ENCODE results near the gene CABCOCO1.

The CABCOCO1 gene

GRCh38 chr10:61778137-61778536, 115.4 kb downstream of the CABCOCO1 start:
- Histone ChIP-seq H4K20me1 (ENCODE audit: insufficient read depth, low read length) (no peaks in the 10 kb centered on the region), H3K27ac (ENCODE audit: low read length) (no peak overlapping the region), H3K4me3 (ENCODE audit: low read depth in 1 of 2, low read length in 2 of 2) (no peak overlapping the region), H3K4me1 (ENCODE audit: insufficient read depth, low read length) (no peaks in the 10 kb centered on the region), H3K36me3 (ENCODE audit: insufficient read depth, low read length) (no peaks in the 10 kb centered on the region), H3K4me2 (ENCODE audit: insufficient read depth, low read length) (no peak overlapping the region), H3K27me3 (ENCODE audit: insufficient read depth, low read length, poor library complexity) (no peaks in the 10 kb centered on the region), H3K9me3 (ENCODE audit: insufficient read depth, low read length, severe bottlenecking) (no peaks in the 10 kb centered on the region), H2AFZ (ENCODE audit: low read depth, low read length) (no peak overlapping the region), H3K9ac (ENCODE audit: low read depth, low read length) (no peak overlapping the region), H3K79me2 (ENCODE audit: insufficient read depth, low read length) (no peaks in the 10 kb centered on the region)
- no peak for TF ChIP-seq CTCF (IDR thresholded peaks at IDR 0.05; ENCODE audit: borderline replicate concordance, extremely low read depth, low read length, poor library complexity, severe bottlenecking)
- no peak for TF ChIP-seq EZH2 (IDR thresholded peaks at IDR 0.05; ENCODE audit: borderline replicate concordance, low read depth, low read length, severe bottlenecking)
- no peak for DNase-seq
- ATAC-seq (ENCODE audit: insufficient read depth, low read depth): no peak

- Histone ChIP-seq H3K27ac (ENCODE audit: low read length) (no peak overlapping the region), H3K4me2 (ENCODE audit: insufficient read depth, low read length) (no peak overlapping the region)
- no peak for ATAC-seq (ENCODE audit: insufficient read depth, low read depth)
Observed at GRCh38 chr10:61779276-61779675, 116.5 kb downstream of the CABCOCO1 start.

GRCh38 chr10:61779950-61780659, 117.4 kb downstream of the CABCOCO1 start:
- Histone ChIP-seq H3K27me3 (ENCODE audit: insufficient read depth, low read length, poor library complexity) (no peaks in the 10 kb centered on the region), H3K4me2 (ENCODE audit: insufficient read depth, low read length) (no peak overlapping the region), H3K4me3 (ENCODE audit: low read depth in 1 of 2, low read length in 2 of 2) (no peak overlapping the region), H3K9ac (ENCODE audit: low read depth, low read length) (no peak overlapping the region), H3K36me3 (ENCODE audit: insufficient read depth, low read length) (no peaks in the 10 kb centered on the region), H2AFZ (ENCODE audit: low read depth, low read length) (no peak overlapping the region), H4K20me1 (ENCODE audit: insufficient read depth, low read length) (no peaks in the 10 kb centered on the region), H3K4me1 (ENCODE audit: insufficient read depth, low read length) (no peaks in the 10 kb centered on the region), H3K27ac (ENCODE audit: low read length) (no peak overlapping the region), H3K9me3 (ENCODE audit: insufficient read depth, low read length, severe bottlenecking) (no peaks in the 10 kb centered on the region), H3K79me2 (ENCODE audit: insufficient read depth, low read length) (no peaks in the 10 kb centered on the region)
- TF ChIP-seq CTCF (IDR thresholded peaks at IDR 0.05; ENCODE audit: borderline replicate concordance, extremely low read depth, low read length, poor library complexity, severe bottlenecking): no peak
- DNase-seq (peak; percentile 5), ATAC-seq (ENCODE audit: insufficient read depth, low read depth) (peak; percentile 29; the same call in 1 of the 3 replicates)

More at GRCh38 chr10:61779276-61779675, 116.5 kb downstream of the CABCOCO1 start:
- no peaks in the 10 kb centered on the region for H3K4me1 ChIP-seq (ENCODE audit: insufficient read depth, low read length)
- no peak overlapping the region for H3K9ac ChIP-seq (ENCODE audit: low read depth, low read length)
- no peak for TF ChIP-seq EZH2 (IDR thresholded peaks at IDR 0.05; ENCODE audit: borderline replicate concordance, low read depth, low read length, severe bottlenecking)
- no peak for TF ChIP-seq CTCF (IDR thresholded peaks at IDR 0.05; ENCODE audit: borderline replicate concordance, extremely low read depth, low read length, poor library complexity, severe bottlenecking)
- no peaks in the 10 kb centered on the region for H3K36me3 ChIP-seq (ENCODE audit: insufficient read depth, low read length)
- no peaks in the 10 kb centered on the region for H3K27me3 ChIP-seq (ENCODE audit: insufficient read depth, low read length, poor library complexity)
- no peaks in the 10 kb centered on the region for H3K79me2 ChIP-seq (ENCODE audit: insufficient read depth, low read length)
- no peak for DNase-seq
- H3K9me3 ChIP-seq (ENCODE audit: insufficient read depth, low read length, severe bottlenecking): no peaks in the 10 kb centered on the region
- H4K20me1 ChIP-seq (ENCODE audit: insufficient read depth, low read length): no peaks in the 10 kb centered on the region
- no peak overlapping the region for H3K4me3 ChIP-seq (ENCODE audit: low read depth in 1 of 2, low read length in 2 of 2)
- no peak overlapping the region for H2AFZ ChIP-seq (ENCODE audit: low read depth, low read length)

All from DND-41 (cell line).